Retina (tissue), 1 donor: ENCODE measurements around the gene PPME1.
"Not testable (repeated sequence)": the region's sequence is repeated elsewhere in the genome, so short reads cannot be mapped to it uniquely, and the experiment has no call there.

Experiments
- DNase-seq: peaks from one replicate; pipeline ENCODE4 v3.0.0-alpha.2; 2016

Gene PPME1

GRCh38 chr11:74170694-74171629 is at the start of gene PPME1, which contains the start of gene C2CD3:
Gene PPME1 (plus strand): TSS chr11:74171289. CDS start chr11:74171422, 133 bp downstream.
Gene C2CD3 (minus strand): TSS chr11:74171002. CDS start chr11:74170792, 210 bp downstream.
- DNase-seq, result peak; percentile 97

- no peak for DNase-seq
Measured at GRCh38 chr11:74121804-74122203, 49.3 kb upstream of the PPME1 start.

GRCh38 chr11:74123008-74123448 is 48.1 kb upstream of the PPME1 start:
- no peak for DNase-seq

- DNase-seq, result not testable (repeated sequence)
Measured at GRCh38 chr11:74129121-74129520, 42.0 kb upstream of the PPME1 start.

- DNase-seq, result no peak
Measured at GRCh38 chr11:74132833-74133232, 38.3 kb upstream of the PPME1 start.

GRCh38 chr11:74133436-74133835 is 37.7 kb upstream of the PPME1 start:
- DNase-seq, result no peak

GRCh38 chr11:74134661-74135060 is 36.4 kb upstream of the PPME1 start:
- DNase-seq, result no peak

GRCh38 chr11:74135127-74135840 is 35.8 kb upstream of the PPME1 start:
- no peak for DNase-seq

GRCh38 chr11:74138021-74138420 is 33.1 kb upstream of the PPME1 start:
- no peak for DNase-seq

- no peak for DNase-seq
Measured at GRCh38 chr11:74138572-74138971, 32.5 kb upstream of the PPME1 start.

GRCh38 chr11:74139151-74139918 is 31.8 kb upstream of the PPME1 start:
- DNase-seq, result no peak

- not testable (repeated sequence) for DNase-seq
Measured at GRCh38 chr11:74139919-74140431, 31.1 kb upstream of the PPME1 start.

GRCh38 chr11:74141241-74141695 is 29.8 kb upstream of the PPME1 start:
- no peak for DNase-seq

- no peak for DNase-seq
Measured at GRCh38 chr11:74141908-74142307, 29.2 kb upstream of the PPME1 start.

GRCh38 chr11:74142624-74143023 is 28.5 kb upstream of the PPME1 start:
- no peak for DNase-seq

GRCh38 chr11:74144592-74144991 is 26.5 kb upstream of the PPME1 start:
- DNase-seq, result no peak

- no peak for DNase-seq
Measured at GRCh38 chr11:74147199-74147929, 23.7 kb upstream of the PPME1 start.

- DNase-seq, result no peak
Measured at GRCh38 chr11:74153224-74153623, 17.9 kb upstream of the PPME1 start.

GRCh38 chr11:74154620-74155281 is 16.3 kb upstream of the PPME1 start:
- no peak for DNase-seq

- no peak for DNase-seq
Measured at GRCh38 chr11:74157169-74157568, 13.9 kb upstream of the PPME1 start.

GRCh38 chr11:74159642-74160041 is 11.4 kb upstream of the PPME1 start:
- DNase-seq, result no peak
